Mammary epithelial cell (primary cell): ENCODE results near the gene TWF1.

Experiments
- CTCF ChIP-seq, 2 donors: IDR thresholded peaks in 1 of 2; conservative IDR thresholded peaks in 1 of 2; 2 replicates each; pipeline ENCODE4 v1.5.1; 2011 to 2012; ENCODE audit warnings: inconsistent platforms in 2 of 2, low read length in 2 of 2, mild to moderate bottlenecking in 2 of 2, control low read depth in 1 of 2, low read depth in 1 of 2; ENCODE audit not compliant: insufficient read depth in 1 of 2; ENCODE audit errors: extremely low read depth in 1 of 2
- EZH2 ChIP-seq: IDR thresholded peaks from 2 replicates; pipeline ENCODE4 v1.6.1; 2012; ENCODE audit warnings: low read length, inconsistent platforms, borderline replicate concordance

- no peak for TF ChIP-seq CTCF (conservative IDR thresholded peaks at IDR 0.05 in 1 of 2, IDR thresholded peaks at IDR 0.05 in 1 of 2; ENCODE audit: extremely low read depth in 1 of 2, insufficient read depth in 1 of 2, low read depth in 1 of 2, low read length in 2 of 2)
- no peak for TF ChIP-seq EZH2
Measured at GRCh38 chr12:43764528-43764927, 41.6 kb downstream of the TWF1 start.
